GM12801 (cell line): ENCODE measurements around the gene CACNA2D4.

Experiments used
- CTCF ChIP-seq: IDR thresholded peaks from one replicate; pipeline ENCODE4 v1.5.1; 2011; ENCODE audit warnings: control low read depth; ENCODE audit not compliant: insufficient read length; ENCODE audit errors: extremely low read depth

Gene CACNA2D4

GRCh38 chr12:1758887-1759286 is 159.6 kb downstream of the CACNA2D4 start:
- TF ChIP-seq CTCF, result no peak

DNA sequence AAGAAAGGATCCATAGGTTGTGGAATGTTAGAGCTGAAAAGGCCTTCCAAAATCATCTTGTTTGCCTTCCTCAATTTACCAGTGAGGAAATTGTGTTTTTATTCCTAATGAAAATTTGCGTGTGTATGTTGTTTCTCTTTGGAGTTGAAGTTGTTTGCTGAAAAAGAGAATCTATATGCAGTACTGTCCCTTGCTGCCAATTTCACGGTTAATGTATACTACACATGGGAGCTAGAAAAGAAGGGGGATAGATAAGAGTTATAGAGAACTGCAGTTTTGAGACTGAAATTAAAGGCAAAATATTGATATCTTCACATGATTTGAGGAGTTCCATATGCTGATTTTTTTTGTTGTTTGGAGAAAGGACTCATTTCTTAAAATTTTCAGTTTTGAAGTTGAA is 160.1 kb downstream of the CACNA2D4 start:
- TF ChIP-seq CTCF, result no peak

DNA sequence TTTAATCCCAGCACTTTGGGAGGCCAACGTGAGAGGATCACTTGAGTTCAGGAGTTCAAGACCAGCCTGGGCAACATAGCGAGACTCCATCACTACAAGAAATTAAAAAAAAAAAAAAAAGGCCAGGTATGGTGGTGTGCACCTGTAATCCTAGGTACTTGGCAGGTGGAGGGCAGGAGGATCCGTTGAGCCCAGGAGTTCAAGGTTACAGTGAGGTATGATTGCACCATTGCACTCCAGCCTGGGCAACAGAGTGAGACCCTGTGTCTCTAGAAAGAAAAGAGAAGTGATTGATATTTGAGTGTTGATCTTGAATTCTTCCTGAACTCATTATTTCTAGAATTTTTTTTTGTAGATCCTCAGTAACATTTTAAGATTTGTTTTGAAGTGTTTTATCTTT is 168.2 kb downstream of the CACNA2D4 start:
- no peak for TF ChIP-seq CTCF

DNA sequence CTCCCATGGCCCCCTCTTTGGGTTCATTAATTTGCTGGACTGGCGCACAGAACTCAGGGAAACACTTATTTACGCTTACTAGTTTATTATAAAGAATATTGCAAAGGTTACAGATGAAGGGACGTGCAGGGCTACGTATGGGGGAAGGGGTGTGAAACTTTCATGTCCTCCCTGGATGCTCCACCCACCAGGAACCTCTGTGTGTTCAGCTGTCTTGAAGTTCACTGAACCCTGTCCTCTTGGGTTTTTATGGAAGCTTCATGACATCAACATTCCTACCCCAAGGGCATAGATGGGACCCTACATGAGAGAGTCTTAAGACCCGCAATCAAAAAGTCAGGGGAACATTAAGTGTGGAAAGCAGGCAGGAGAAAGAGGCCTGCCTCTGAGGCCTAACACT is 169.4 kb downstream of the CACNA2D4 start:
- TF ChIP-seq CTCF, result no peak

- no peak for TF ChIP-seq CTCF
Measured at GRCh38 chr12:1747609-1748008, 170.8 kb downstream of the CACNA2D4 start.

DNA sequence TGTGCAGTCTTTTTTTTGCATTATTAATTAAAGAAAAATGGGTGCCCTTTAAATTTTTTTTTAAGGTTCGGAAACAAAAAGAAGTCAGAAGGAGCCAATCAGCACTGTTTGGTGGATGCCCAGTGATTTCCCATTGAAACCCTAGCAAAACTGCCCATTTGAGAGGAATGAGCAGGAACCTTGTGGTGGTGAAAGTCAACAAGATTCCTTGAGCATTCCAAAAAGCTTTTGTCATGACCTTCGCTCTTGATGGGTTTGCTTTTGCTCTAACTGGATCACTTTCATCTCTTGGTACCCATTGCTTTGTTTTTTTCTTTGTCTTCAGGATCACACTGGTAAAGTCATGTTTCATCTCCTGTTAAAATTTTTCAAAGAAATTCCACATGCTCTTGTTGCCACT is 173.5 kb downstream of the CACNA2D4 start:
- TF ChIP-seq CTCF, result no peak
